Neural progenitor cell (in vitro differentiated cells): Measurements from ENCODE around the gene RNPS1. TPM values are rescaled to one million over a fixed set of nuclear protein-coding genes. Genes with fewer than 3 reads are reported as not detected.
A peak's percentile ranks its signal among the peaks of the same experiment; 100 is the strongest.

ENCODE experiments used
- DNase-seq: peaks from one replicate; pipeline ENCODE4 v3.0.0-alpha.2; 2016; ENCODE audit warnings: low spot score
- H2AFZ ChIP-seq: fragments of 200-600 bp; sonication (generic); replicated peaks from 2 replicates; pipeline ENCODE4 v1.6.1; 2016; ENCODE audit warnings: antibody characterized with exemption
- H3F3A ChIP-seq: fragments of 200-600 bp; sonication (generic); 2 replicates; pipeline ENCODE4 v1.6.1; 2016; ENCODE audit warnings: antibody characterized with exemption, low read depth
- H3K27ac ChIP-seq: fragments of 200-600 bp; sonication (generic); 2 replicates; pipeline ENCODE4 v1.5.1; 2016; ENCODE audit warnings: mild to moderate bottlenecking
- H3K27me3 ChIP-seq: fragments of 200-600 bp; sonication (generic); 2 replicates; pipeline ENCODE4 v1.6.1; 2016; ENCODE audit warnings: mild to moderate bottlenecking, moderate library complexity
- H3K36me3 ChIP-seq: fragments of 200-600 bp; sonication (generic); 2 replicates; pipeline ENCODE4 v1.5.1; 2016
- H3K4me1 ChIP-seq: fragments of 200-600 bp; sonication (generic); 2 replicates; pipeline ENCODE4 v1.6.1; 2016; ENCODE audit warnings: mixed run types
- H3K4me2 ChIP-seq: fragments of 200-600 bp; sonication (generic); 2 replicates; pipeline ENCODE4 v1.6.1; 2016
- H3K4me3 ChIP-seq: fragments of 200-600 bp; sonication (generic); 2 replicates; pipeline ENCODE4 v1.5.1; 2016
- H3K79me2 ChIP-seq: fragments of 200-600 bp; sonication (generic); 2 replicates; pipeline ENCODE4 v1.6.1; 2016; ENCODE audit warnings: low read depth
- H3K9ac ChIP-seq: fragments of 200-600 bp; sonication (generic); 2 replicates; pipeline ENCODE4 v1.6.1; 2016
- H3K9me3 ChIP-seq: fragments of 200-600 bp; sonication (generic); 2 replicates; pipeline ENCODE4 v1.5.1; 2016; ENCODE audit warnings: low read depth
- H4K20me1 ChIP-seq: fragments of 200-600 bp; sonication (generic); 2 replicates; pipeline ENCODE4 v1.6.1; 2016; ENCODE audit warnings: low read depth
- H3K27ac Mint-ChIP-seq: 3 replicates; pipeline ENCODE4 v1.8.0; 2021; ENCODE audit warnings: mixed read lengths
- H3K27me3 Mint-ChIP-seq: 2 replicates; pipeline ENCODE4 v1.8.0; 2022; ENCODE audit warnings: low read depth, mild to moderate bottlenecking, inconsistent platforms, moderate library complexity, mixed read lengths; ENCODE audit not compliant: insufficient read depth
- H3K36me3 Mint-ChIP-seq: 3 replicates; pipeline ENCODE4 v1.8.0; 2021; ENCODE audit warnings: mixed read lengths
- H3K4me1 Mint-ChIP-seq: 3 replicates; pipeline ENCODE4 v1.8.0; 2021; ENCODE audit warnings: mixed read lengths
- H3K4me3 Mint-ChIP-seq: 3 replicates; pipeline ENCODE4 v1.8.0; 2021; ENCODE audit warnings: mild to moderate bottlenecking, moderate library complexity, mixed read lengths
- H3K9me3 Mint-ChIP-seq: 3 replicates; pipeline ENCODE4 v1.8.0; 2020; ENCODE audit warnings: mixed read lengths
- CTCF ChIP-seq: fragments of 200-600 bp; sonication (generic); IDR thresholded peaks from 2 replicates; pipeline ENCODE4 v1.5.1; 2017; ENCODE audit warnings: antibody characterized with exemption, mild to moderate bottlenecking
- EZH2 ChIP-seq: fragments of 200-600 bp; sonication (generic); IDR thresholded peaks from 2 replicates; pipeline ENCODE4 v1.6.1; 2017; ENCODE audit warnings: antibody characterized with exemption, mild to moderate bottlenecking, moderate library complexity
- EZH2phosphoT487 ChIP-seq: fragments of 200-600 bp; sonication (generic); IDR thresholded peaks from 2 replicates; pipeline ENCODE4 v1.6.1; 2017; ENCODE audit warnings: antibody characterized with exemption
- total RNA-seq: library from RNA; depleted of rRNA; stranded (reverse); fragments of >200 nt; gene quantifications from 2 replicates; pipeline ENCODE4 v1.2.3, GENCODE V29; 2015; ENCODE audit warnings: low replicate concordance

The RNPS1 gene
- total RNA-seq, 1 donor from 2014 or later, result 176 TPM

- no peak overlapping the region for H3K9ac ChIP-seq
- H3F3A ChIP-seq, result peaks cover 33% of the 10 kb centered on the region
- Mint-ChIP-seq H3K27ac (no peak overlapping the region), H3K4me3 (peak overlapping the region; percentile 75), H3K27me3 (peaks cover 18% of the 10 kb centered on the region), H3K9me3 (no peaks in the 10 kb centered on the region), H3K4me1 (peaks cover 22% of the 10 kb centered on the region), H3K36me3 (peaks cover 11% of the 10 kb centered on the region)
- H3K9me3 ChIP-seq, result no peaks in the 10 kb centered on the region
- no peak overlapping the region for H3K27ac ChIP-seq
- H3K79me2 ChIP-seq, result peaks cover 26% of the 10 kb centered on the region
- DNase-seq, result no peak
- TF ChIP-seq EZH2phosphoT487 (no peak), EZH2 (no peak), CTCF (no peak)
- no peaks in the 10 kb centered on the region for H3K36me3 ChIP-seq
- H3K4me3 ChIP-seq, result no peak overlapping the region
- no peaks in the 10 kb centered on the region for H3K27me3 ChIP-seq
- no peak overlapping the region for H3K4me2 ChIP-seq
- peaks cover 25% of the 10 kb centered on the region for H4K20me1 ChIP-seq
- no peak overlapping the region for H2AFZ ChIP-seq
- peaks cover 8% of the 10 kb centered on the region for H3K4me1 ChIP-seq
These were observed 60.1 kb downstream of the RNPS1 start for GRCh38 chr16:2207872-2208271.

- Histone ChIP-seq H3K9ac (no peak overlapping the region), H3K27ac (no peak overlapping the region), H4K20me1 (peaks cover 16% of the 10 kb centered on the region), H2AFZ (no peak overlapping the region), H3K4me3 (peak overlapping the region; percentile 93), H3K36me3 (no peaks in the 10 kb centered on the region), H3K79me2 (peaks cover 17% of the 10 kb centered on the region), H3K4me1 (peaks cover 6% of the 10 kb centered on the region), H3K4me2 (peak overlapping the region; percentile 94), H3K27me3 (no peaks in the 10 kb centered on the region), H3F3A (peaks cover 23% of the 10 kb centered on the region), H3K9me3 (no peaks in the 10 kb centered on the region)
- Mint-ChIP-seq H3K9me3 (no peaks in the 10 kb centered on the region), H3K36me3 (peaks cover 8% of the 10 kb centered on the region), H3K4me3 (peak overlapping the region; percentile 87), H3K27ac (no peak overlapping the region), H3K27me3 (peaks cover 17% of the 10 kb centered on the region), H3K4me1 (peaks cover 16% of the 10 kb centered on the region)
- TF ChIP-seq EZH2, result no peak
- TF ChIP-seq EZH2phosphoT487, result no peak
- TF ChIP-seq CTCF, result no peak
- DNase-seq, result no peak
These were observed 61.0 kb downstream of the RNPS1 start for GRCh38 chr16:2206780-2207433.

- no peaks in the 10 kb centered on the region for H3K36me3 ChIP-seq
- Mint-ChIP-seq H3K36me3 (peaks cover 8% of the 10 kb centered on the region), H3K4me3 (peak overlapping the region; percentile 87), H3K4me1 (peaks cover 14% of the 10 kb centered on the region), H3K27me3 (peaks cover 14% of the 10 kb centered on the region), H3K27ac (no peak overlapping the region), H3K9me3 (no peaks in the 10 kb centered on the region)
- no peak overlapping the region for H2AFZ ChIP-seq
- H3K27ac ChIP-seq, result no peak overlapping the region
- DNase-seq, result no peak
- H3K4me2 ChIP-seq, result peak overlapping the region; percentile 94
- no peaks in the 10 kb centered on the region for H3K9me3 ChIP-seq
- H3K4me1 ChIP-seq, result peaks cover 6% of the 10 kb centered on the region
- peaks cover 17% of the 10 kb centered on the region for H3K79me2 ChIP-seq
- peaks cover 20% of the 10 kb centered on the region for H3F3A ChIP-seq
- H3K4me3 ChIP-seq, result peak overlapping the region; percentile 93
- H3K27me3 ChIP-seq, result no peaks in the 10 kb centered on the region
- H3K9ac ChIP-seq, result peak overlapping the region; percentile 35
- peaks cover 16% of the 10 kb centered on the region for H4K20me1 ChIP-seq
- TF ChIP-seq EZH2phosphoT487 (no peak), CTCF (no peak)
These were observed 61.5 kb downstream of the RNPS1 start for GRCh38 chr16:2206420-2206779.
